Liver (tissue), 9 donors: ENCODE results near the gene TTC7B. TPM values are rescaled to one million over a fixed set of nuclear protein-coding genes. Genes with fewer than 3 reads are reported as not detected.

Experiments used
- DNase-seq: peaks from one replicate; pipeline ENCODE4 v3.0.0-alpha.2; 2017; ENCODE audit warnings: low spot score
- H3K27ac ChIP-seq, 2 donors: one replicate each; pipeline ENCODE4 v1.7.0; 2013; ENCODE audit warnings: inconsistent platforms in 2 of 2, low read length in 2 of 2, control low read depth in 1 of 2, low read depth in 1 of 2, mild to moderate bottlenecking in 1 of 2
- H3K27me3 ChIP-seq, 4 donors: one replicate each; pipeline versions ENCODE4 v1.6.1 to v1.7.0; 2013; ENCODE audit warnings: low read length in 3 of 4, inconsistent platforms in 1 of 4, mild to moderate bottlenecking in 1 of 4, moderate library complexity in 1 of 4; ENCODE audit not compliant: control insufficient read depth in 4 of 4, insufficient read depth in 4 of 4
- H3K36me3 ChIP-seq, 4 donors: one replicate each; pipeline versions ENCODE4 v1.6.1 to v1.7.0; 2013; ENCODE audit warnings: low read length in 3 of 4, mild to moderate bottlenecking in 3 of 4, low read depth in 1 of 4, moderate library complexity in 1 of 4; ENCODE audit not compliant: control insufficient read depth in 4 of 4, insufficient read depth in 3 of 4
- H3K4me1 ChIP-seq, 4 donors: one replicate each; pipeline versions ENCODE4 v1.6.1 to v1.7.0; 2013; ENCODE audit warnings: low read length in 3 of 4, mild to moderate bottlenecking in 3 of 4, moderate library complexity in 1 of 4; ENCODE audit not compliant: control insufficient read depth in 4 of 4, insufficient read depth in 4 of 4
- H3K4me3 ChIP-seq, 3 donors: one replicate each; pipeline versions ENCODE4 v1.6.1 to v1.7.0; 2013; ENCODE audit warnings: low read length in 3 of 3, control low read depth in 1 of 3, low read depth in 1 of 3, mild to moderate bottlenecking in 1 of 3
- H3K9ac ChIP-seq, 2 donors: one replicate each; pipeline ENCODE4 v1.7.0; 2013; ENCODE audit warnings: low read length in 2 of 2, mild to moderate bottlenecking in 2 of 2, moderate library complexity in 2 of 2, control low read depth in 1 of 2, low read depth in 1 of 2
- H3K9me3 ChIP-seq, 4 donors: one replicate each; pipeline versions ENCODE4 v1.6.1 to v1.7.0; 2013; ENCODE audit warnings: low read length in 3 of 4; ENCODE audit not compliant: control insufficient read depth in 4 of 4
- ATF3 ChIP-seq: IDR thresholded peaks from 2 replicates; pipeline ENCODE4 v1.6.1; 2016; ENCODE audit warnings: antibody characterized with exemption
- CTCF ChIP-seq: fragments of 150-350 bp; IDR thresholded peaks from 2 replicates; pipeline ENCODE4 v1.5.1; 2017; ENCODE audit warnings: improper control_type of control experiment, low read depth, low read length; ENCODE audit not compliant: missing input control
- FOXA1 ChIP-seq: IDR thresholded peaks from 2 replicates; pipeline ENCODE4 v1.6.1; 2016; ENCODE audit warnings: antibody characterized with exemption
- FOXA2 ChIP-seq: IDR thresholded peaks from 2 replicates; pipeline ENCODE4 v1.6.1; 2016; ENCODE audit warnings: antibody characterized with exemption
- HNF4A ChIP-seq, 2 donors: conservative IDR thresholded peaks; 2 replicates each; pipeline ENCODE4 v1.6.1; 2016; ENCODE audit warnings: antibody characterized with exemption in 2 of 2, mild to moderate bottlenecking in 2 of 2
- MAX ChIP-seq: IDR thresholded peaks from 2 replicates; pipeline ENCODE4 v1.6.1; 2016; ENCODE audit warnings: antibody characterized with exemption
- NR2F2 ChIP-seq: IDR thresholded peaks from 2 replicates; pipeline ENCODE4 v1.6.1; 2016; ENCODE audit warnings: antibody characterized with exemption
- REST ChIP-seq: IDR thresholded peaks from 2 replicates; pipeline ENCODE4 v1.6.1; 2016; ENCODE audit warnings: antibody characterized with exemption, mild to moderate bottlenecking
- SP1 ChIP-seq: IDR thresholded peaks from 2 replicates; pipeline ENCODE4 v1.6.1; 2018; ENCODE audit warnings: antibody characterized with exemption, mild to moderate bottlenecking
- TAF1 ChIP-seq: conservative IDR thresholded peaks from 2 replicates; pipeline ENCODE4 v1.6.1; 2016; ENCODE audit warnings: antibody characterized with exemption, mild to moderate bottlenecking
- YY1 ChIP-seq: IDR thresholded peaks from 2 replicates; pipeline ENCODE4 v1.6.1; 2016; ENCODE audit warnings: antibody characterized with exemption, mild to moderate bottlenecking
- ZBTB33 ChIP-seq: IDR thresholded peaks from 2 replicates; pipeline ENCODE4 v1.6.1; 2016; ENCODE audit warnings: antibody characterized with exemption
- WGBS: extraction: QIAGEN DNeasy Blood & Tissue Kit; methylation state at CpG from one replicate; pipeline ENCODE4 v1.1.7; 2013; 5-methylcytosine and 5-hydroxymethylcytosine counted together
- polyA plus RNA-seq, 2 donors: library from polyadenylated mRNA; stranded (reverse) in 1 of 2; unstranded in 1 of 2; fragments of 200-250 nt in 1 of 2; fragments of >200 nt in 1 of 2; fragmentation: Nextera tagmentation in 1 of 2; extraction: Ambion mirVana in 1 of 2; gene quantifications; one replicate each; pipeline versions ENCODE4 v1.2.1 to v1.2.3, GENCODE V29; 2013 to 2015
- total RNA-seq, 2 donors: library from RNA; depleted of rRNA; stranded (reverse); fragments of >200 nt; gene quantifications; one replicate each; pipeline ENCODE4 v1.2.3, GENCODE V29; 2014
- donor health status: healthy.
- donor health status: healthy.
- donor health status: healthy.
- donor health status: healthy.
- donor health status: healthy.

Gene TTC7B
- total and polyA plus RNA-seq, 4 donors, result 9.1 to 31.0 (median 12.5) TPM

GRCh38 chr14:90545966-90546751 is 270.1 kb downstream of the TTC7B start:
- H3K4me3 ChIP-seq, result no peak overlapping the region
- TF ChIP-seq NR2F2, result no peak
- no peak for TF ChIP-seq FOXA2
- TF ChIP-seq FOXA1, result no peak
- no peak for TF ChIP-seq YY1
- no peak for TF ChIP-seq HNF4A (conservative IDR thresholded peaks at IDR 0.05)
- no peak for TF ChIP-seq CTCF
- TF ChIP-seq REST, result no peak
- TF ChIP-seq ZBTB33, result no peak
- no peak for TF ChIP-seq TAF1
- no peak for TF ChIP-seq MAX
- H3K27ac ChIP-seq, result no peak overlapping the region
- no peaks in the 10 kb centered on the region for H3K9me3 ChIP-seq
- H3K27me3 ChIP-seq, result no peaks in the 10 kb centered on the region
- DNase-seq, result no peak
- peaks cover 0 to 4% (median 0%) of the 10 kb centered on the region in 4 donors for H3K36me3 ChIP-seq
- no peak overlapping the region for H3K9ac ChIP-seq
- WGBS, result 95% methylated on average over 10 of the region's 10 CpGs
- H3K4me1 ChIP-seq, result no peaks in the 10 kb centered on the region

GRCh38 chr14:90545382-90545781 is 270.8 kb downstream of the TTC7B start:
- no peak for DNase-seq
- Histone ChIP-seq H3K27me3 (no peaks in the 10 kb centered on the region), H3K36me3 (peaks cover 0 to 4% (median 2%) of the 10 kb centered on the region in 4 donors), H3K27ac (no peak overlapping the region), H3K4me3 (no peak overlapping the region), H3K4me1 (no peaks in the 10 kb centered on the region), H3K9ac (no peak overlapping the region), H3K9me3 (no peaks in the 10 kb centered on the region)
- no peak for TF ChIP-seq TAF1
- TF ChIP-seq ATF3, result no peak
- TF ChIP-seq SP1, result no peak
- no peak for TF ChIP-seq MAX
- WGBS, result 91% methylated on average over 3 of the region's 3 CpGs
